Measurements from ENCODE around the gene SPO11. TPM values are rescaled to one million over a fixed set of nuclear protein-coding genes. Genes with fewer than 3 reads are reported as not detected.

Gene SPO11
- total RNA-seq, 1 experiment from 2014 or later = not detected

- Histone ChIP-seq H2BK120ac (ENCODE audit: low read depth, low read length, poor library complexity, severe bottlenecking) (no peak overlapping the region), H3K4me2 (ENCODE audit: insufficient read depth, insufficient read length, low read length) (no peak overlapping the region), H3K27ac (ENCODE audit: insufficient read length, low read depth, low read length) (no peak overlapping the region), H3K9me3 (ENCODE audit: control insufficient read depth, low read depth, low read length) (no peaks in the 10 kb centered on the region), H2AFZ (ENCODE audit: low read length) (no peak overlapping the region), H3K18ac (ENCODE audit: insufficient read length, low read depth, low read length) (no peak overlapping the region), H4K8ac (replicated peaks; ENCODE audit: insufficient read length, low read depth, low read length) (no peak overlapping the region), H3K9ac (ENCODE audit: extremely low read depth, insufficient read length, low read length) (no peak overlapping the region), H4K91ac (ENCODE audit: insufficient read length, low read depth, low read length) (no peak overlapping the region), H2BK20ac (ENCODE audit: low read depth, low read length, poor library complexity, severe bottlenecking) (no peak overlapping the region), H3K4me1 (ENCODE audit: insufficient read depth, low read length) (no peaks in the 10 kb centered on the region), H3K23ac (ENCODE audit: insufficient read length, low read depth, low read length) (no peak overlapping the region), H4K5ac (ENCODE audit: insufficient read length, low read depth, low read length) (no peak overlapping the region), H3K4ac (ENCODE audit: low read depth, low read length) (no peak overlapping the region), H3K56ac (ENCODE audit: insufficient read length, low read depth, low read length) (no peak overlapping the region), H2BK5ac (ENCODE audit: insufficient read length, low read length) (no peak overlapping the region), H3K23me2 (ENCODE audit: insufficient read length, low read depth, low read length, poor library complexity, severe bottlenecking) (no peaks in the 10 kb centered on the region), H2AK5ac (ENCODE audit: insufficient read length, low read length) (no peak overlapping the region), H3K27me3 (ENCODE audit: insufficient read depth, low read length) (no peaks in the 10 kb centered on the region), H3K14ac (ENCODE audit: insufficient read depth, low read length) (no peak overlapping the region), H3K79me1 (ENCODE audit: insufficient read depth, low read depth, low read length, poor library complexity, severe bottlenecking) (no peaks in the 10 kb centered on the region), H2BK15ac (ENCODE audit: low read depth, low read length) (no peak overlapping the region), H4K20me1 (ENCODE audit: control insufficient read depth, insufficient read depth, insufficient read length) (no peaks in the 10 kb centered on the region), H3K79me2 (ENCODE audit: insufficient read depth, low read length) (no peaks in the 10 kb centered on the region), H2BK12ac (ENCODE audit: insufficient read length, low read depth, low read length) (no peak overlapping the region), H3T11ph (ENCODE audit: low read length) (no peak overlapping the region)
- Mint-ChIP-seq H3K27ac (no peak overlapping the region; a peak in 1 of 7 replicates), H3K27me3 (ENCODE audit: low read depth) (no peaks in the 10 kb centered on the region), H3K4me3 (no peak overlapping the region; a peak in 1 of 5 replicates), H3K36me3 (ENCODE audit: insufficient read depth in 1 of 3, low read depth in 3 of 3) (peaks cover 20 to 47% (median 38%) of the 10 kb centered on the region in 3 experiments), H3K9me3 (no peaks in the 10 kb centered on the region), H3K4me1 (peaks cover 2 to 10% of the 10 kb centered on the region in 2 experiments)
- DNase-seq = no peak
- no CpG with 5 or more reads among the region's 10 CpGs for WGBS (ENCODE audit: extremely low coverage, insufficient read length, low lambda C conversion rate)
- TF ChIP-seq CTCF (conservative IDR thresholded peaks at IDR 0.05) = no peak
Observed at GRCh38 chr20:57380081-57380750, 50.6 kb downstream of the SPO11 start.

Data from H9 (cell line).